ENCODE results near the gene CABLES2. TPM values are rescaled to one million over a fixed set of nuclear protein-coding genes. Genes with fewer than 3 reads are reported as not detected.

CABLES2 gene
- total and polyA plus RNA-seq, 8 donors = 1.4 to 2.9 (median 1.9) TPM

GRCh38 chr20:62359043-62359490 is 48.0 kb downstream of the CABLES2 start:
- no peak overlapping the region for H3K4me3 ChIP-seq
- peak overlapping the region in 3 of 4 donors; percentile 51 to 62 (median 61) for H3K27ac ChIP-seq
- no peaks in the 10 kb centered on the region for H3K9me3 ChIP-seq
- intact Hi-C loops (cut with DNase I) = no loop called here
- H3K4me1 ChIP-seq = peaks cover 0 to 13% (median 3%) of the 10 kb centered on the region in 3 donors
- TF ChIP-seq CTCF (IDR thresholded peaks at IDR 0.05) = no peak
- no peak for ATAC-seq
- peak in 3 of 6 donors; percentile 22 to 71 (median 45) for DNase-seq
- WGBS, 2 donors = 81 to 90% methylated on average over 16 of the region's 16 CpGs
- no peak for FAIRE-seq
- H3K36me3 ChIP-seq = no peaks in the 10 kb centered on the region
- H3K27me3 ChIP-seq = no peaks in the 10 kb centered on the region

- Histone ChIP-seq H3K4me3 (no peak overlapping the region), H3K9me3 (no peaks in the 10 kb centered on the region), H3K27ac (peak overlapping the region; percentile 13 to 62 (median 56)), H3K27me3 (no peaks in the 10 kb centered on the region), H3K4me1 (peaks cover 0 to 13% (median 3%) of the 10 kb centered on the region in 3 donors), H3K36me3 (no peaks in the 10 kb centered on the region)
- 68 to 72% methylated on average over 24 of the region's 24 CpGs for WGBS, 2 donors
- no peak for FAIRE-seq
- peak in 2 of 4 donors; percentile 6 to 7 for ATAC-seq
- DNase-seq = peak in 2 of 6 donors; percentile 61 to 81
- intact Hi-C loops (cut with DNase I) = no loop called here
- no peak for TF ChIP-seq CTCF (IDR thresholded peaks at IDR 0.05)
Measured at GRCh38 chr20:62358171-62359042, 48.7 kb downstream of the CABLES2 start.

- no peak overlapping the region for H3K4me3 ChIP-seq
- intact Hi-C loops (cut with DNase I) = no loop called here
Measured at GRCh38 chr20:62357681-62358080, 49.4 kb downstream of the CABLES2 start.

GRCh38 chr20:62357187-62357667 is 49.9 kb downstream of the CABLES2 start:
- intact Hi-C loops (cut with DNase I) = no loop called here
- DNase-seq (peak in 2 of 6 donors; percentile 70 to 84), ATAC-seq (peak in 2 of 4 donors; percentile 33 to 40), FAIRE-seq (no peak)
- TF ChIP-seq CTCF (IDR thresholded peaks at IDR 0.05) = no peak
- Histone ChIP-seq H3K4me1 (peaks cover 0 to 13% (median 3%) of the 10 kb centered on the region in 3 donors), H3K27ac (peak overlapping the region in 3 of 4 donors; percentile 17 to 62 (median 61)), H3K27me3 (no peaks in the 10 kb centered on the region), H3K36me3 (no peaks in the 10 kb centered on the region), H3K4me3 (no peak overlapping the region), H3K9me3 (no peaks in the 10 kb centered on the region)
- 58 to 60% methylated on average over 21 to 25 of the region's 25 CpGs for WGBS, 2 donors

More at GRCh38 chr20:62357681-62358080, 49.4 kb downstream of the CABLES2 start:
- Histone ChIP-seq H3K9me3 (no peaks in the 10 kb centered on the region), H3K4me1 (peaks cover 0 to 13% (median 3%) of the 10 kb centered on the region in 3 donors), H3K27me3 (no peaks in the 10 kb centered on the region), H3K27ac (peak overlapping the region; percentile 13 to 62 (median 56)), H3K36me3 (no peaks in the 10 kb centered on the region)
- DNase-seq (peak in 2 of 6 donors; percentile 30 to 67), FAIRE-seq (no peak), ATAC-seq (no peak)
- no peak for TF ChIP-seq CTCF (IDR thresholded peaks at IDR 0.05)
- 79 to 83% methylated on average over 7 of the region's 7 CpGs for WGBS, 2 donors

Data from pancreas (tissue), 10 donors.